Colon (tissue), 2 donors: ENCODE data around the gene ZNG1A.
"Not testable (repeated sequence)": the region's sequence is repeated elsewhere in the genome, so short reads cannot be mapped to it uniquely, and the experiment has no call there.

ENCODE experiments used
- FAIRE-seq: peaks from 2 replicates; lab custom pipeline; 2012; peaks lifted over from hg19 to GRCh38; lab: Jason Lieb, UNC
- donor health status: control.
- donor health status: control.

Gene ZNG1A

DNA sequence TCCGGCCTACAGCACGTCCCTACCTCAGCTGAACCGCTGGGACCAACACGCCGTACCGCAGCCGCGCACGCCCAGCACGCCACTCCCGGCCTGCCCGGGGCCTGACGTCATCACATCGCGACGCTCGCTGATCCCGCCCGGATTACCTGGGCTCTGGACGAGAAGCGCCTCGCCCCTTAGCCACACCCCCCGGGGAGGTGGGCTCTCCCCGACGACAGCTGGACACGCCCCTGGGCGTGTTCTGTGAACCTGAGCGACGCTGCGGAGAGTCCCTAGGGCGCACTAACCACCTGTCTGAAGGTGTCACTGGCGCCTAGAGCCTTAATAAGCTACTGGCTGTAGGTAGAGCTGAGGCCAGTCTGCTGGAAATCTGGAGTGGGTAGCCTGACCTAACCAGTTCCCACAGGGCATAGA, at the start of gene ZNG1A:
ZNG1A (minus strand) TSS at position 87 of the 414 bp plus-strand sequence. CDS start 87 bp downstream, outside the sequence.
- not testable (repeated sequence) for FAIRE-seq

DNA sequence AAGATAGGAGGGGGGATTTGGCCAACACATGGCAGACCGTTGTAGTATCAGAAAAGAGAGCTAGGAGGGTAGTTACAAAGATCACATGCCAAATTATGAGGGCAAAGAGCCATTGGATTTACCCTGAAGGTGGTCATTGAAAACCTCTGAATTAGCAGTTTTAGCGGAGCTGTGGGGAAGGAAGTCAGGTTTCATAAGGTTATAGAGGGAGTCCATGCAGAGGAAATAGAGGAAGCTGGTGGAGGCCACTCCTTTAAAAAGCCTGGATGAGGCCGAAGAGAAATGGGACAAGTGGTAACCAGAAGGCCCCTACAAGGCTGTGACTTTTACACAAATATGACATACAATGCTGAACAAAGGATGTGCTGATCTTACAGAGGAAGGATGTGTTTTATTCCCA, 49.0 kb upstream of the ZNG1A start:
- FAIRE-seq = no peak

GRCh38 chr9:224582-225520, 46.0 kb upstream of the ZNG1A start:
- FAIRE-seq = no peak

GRCh38 chr9:224026-224425, 45.2 kb upstream of the ZNG1A start:
- FAIRE-seq = no peak

- FAIRE-seq = no peak
Measured at GRCh38 chr9:223152-223551, 44.3 kb upstream of the ZNG1A start.

GRCh38 chr9:221989-222776, 43.3 kb upstream of the ZNG1A start:
- no peak for FAIRE-seq

- no peak for FAIRE-seq
Measured at GRCh38 chr9:219670-220365, 41.0 kb upstream of the ZNG1A start.

GRCh38 chr9:219036-219435, 40.2 kb upstream of the ZNG1A start:
- not testable (repeated sequence) for FAIRE-seq

GRCh38 chr9:217950-218349, 39.1 kb upstream of the ZNG1A start:
- FAIRE-seq = no peak

DNA sequence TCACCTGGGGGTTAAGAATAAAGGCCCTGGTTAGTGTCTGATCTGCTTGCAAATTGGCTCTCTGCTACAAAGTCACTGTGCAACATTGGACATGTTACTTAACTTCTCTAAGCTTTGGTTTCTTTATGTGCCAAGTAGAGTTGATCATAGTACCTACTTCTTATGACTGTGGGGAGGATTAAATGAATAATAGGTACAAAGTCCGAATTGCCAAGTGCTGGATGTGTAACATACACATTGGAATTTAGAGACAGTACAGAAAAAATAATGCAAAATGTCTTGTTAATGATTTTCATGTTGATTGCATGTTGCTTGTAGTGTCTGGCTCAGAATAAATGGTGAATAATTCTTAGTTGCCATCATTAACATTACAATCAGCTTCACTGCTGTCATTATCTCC, 38.0 kb upstream of the ZNG1A start:
- FAIRE-seq = no peak

DNA sequence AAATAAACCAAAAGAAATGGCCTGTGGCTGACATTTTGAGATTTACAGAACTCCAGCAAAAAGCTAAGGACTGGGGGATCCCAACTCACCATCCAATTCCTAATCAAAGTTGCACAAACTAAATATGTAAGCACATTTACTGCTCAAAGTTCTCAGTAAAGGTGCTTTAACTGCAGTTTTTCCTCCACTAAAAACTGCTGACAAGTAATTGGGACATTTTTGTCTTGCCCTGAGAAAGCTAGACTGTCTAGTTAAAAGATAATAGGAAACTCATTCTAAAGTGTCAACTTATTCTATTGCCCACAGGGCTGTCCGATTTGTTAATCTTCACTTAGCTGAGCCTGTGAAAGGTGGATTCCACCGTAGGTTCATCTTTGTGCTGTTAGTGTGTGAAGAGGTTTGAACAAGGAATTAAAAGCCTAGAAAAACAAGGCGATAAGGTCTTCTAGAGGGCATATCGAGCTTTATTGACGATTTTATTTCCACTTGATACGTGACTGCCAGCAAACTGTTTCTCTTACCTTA, 36.8 kb upstream of the ZNG1A start:
- FAIRE-seq = no peak

GRCh38 chr9:214648-215493, 36.0 kb upstream of the ZNG1A start, which contains the start of gene DOCK8:
Gene DOCK8 (plus strand): TSS chr9:214865. CDS start chr9:214977, 112 bp downstream.
- FAIRE-seq = no peak

- FAIRE-seq = no peak
Measured at GRCh38 chr9:214351-214647, 35.4 kb upstream of the ZNG1A start.

DNA sequence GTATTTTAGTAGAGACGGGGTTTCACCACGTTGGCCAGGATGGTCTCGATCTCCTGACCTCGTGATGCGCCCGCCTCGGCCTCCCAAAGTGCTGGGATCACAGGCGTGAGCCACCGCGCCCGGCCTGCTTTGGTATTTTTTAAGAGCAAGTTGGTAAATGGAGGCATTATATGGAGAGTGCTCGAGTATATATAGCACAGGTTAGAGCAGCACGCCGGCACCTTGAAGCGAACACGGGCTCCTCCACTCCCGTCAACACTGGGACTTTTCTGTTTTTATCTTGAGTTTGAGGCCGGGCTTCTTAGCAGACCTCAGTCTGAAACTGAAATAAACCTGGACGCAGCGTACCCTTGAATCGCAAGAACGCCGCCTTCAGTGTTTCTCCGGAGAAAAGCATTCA, 35.0 kb upstream of the ZNG1A start:
- FAIRE-seq = not testable (repeated sequence)

GRCh38 chr9:212297-212696, 33.4 kb upstream of the ZNG1A start:
- no peak for FAIRE-seq

DNA sequence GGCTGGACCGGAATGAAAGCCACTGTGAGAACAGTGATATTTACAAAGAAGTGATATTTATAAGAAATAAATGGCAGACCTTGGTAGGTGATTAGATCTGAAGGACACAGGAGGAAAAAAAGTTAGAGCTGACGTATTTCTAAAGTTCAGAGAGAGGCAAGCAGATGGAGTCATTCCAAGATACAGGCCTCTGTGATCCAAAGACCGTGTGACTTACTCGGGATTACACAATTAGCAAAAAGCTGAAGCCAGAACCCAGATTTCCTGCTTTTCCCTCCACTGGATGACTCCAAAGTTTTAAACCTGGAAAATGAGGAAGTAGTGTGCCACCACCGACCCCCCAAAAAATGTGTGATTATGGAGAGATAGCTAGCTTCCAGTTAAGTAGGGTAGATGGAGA, 32.7 kb upstream of the ZNG1A start:
- no peak for FAIRE-seq

GRCh38 chr9:211036-211435, 32.2 kb upstream of the ZNG1A start:
- no peak for FAIRE-seq

DNA sequence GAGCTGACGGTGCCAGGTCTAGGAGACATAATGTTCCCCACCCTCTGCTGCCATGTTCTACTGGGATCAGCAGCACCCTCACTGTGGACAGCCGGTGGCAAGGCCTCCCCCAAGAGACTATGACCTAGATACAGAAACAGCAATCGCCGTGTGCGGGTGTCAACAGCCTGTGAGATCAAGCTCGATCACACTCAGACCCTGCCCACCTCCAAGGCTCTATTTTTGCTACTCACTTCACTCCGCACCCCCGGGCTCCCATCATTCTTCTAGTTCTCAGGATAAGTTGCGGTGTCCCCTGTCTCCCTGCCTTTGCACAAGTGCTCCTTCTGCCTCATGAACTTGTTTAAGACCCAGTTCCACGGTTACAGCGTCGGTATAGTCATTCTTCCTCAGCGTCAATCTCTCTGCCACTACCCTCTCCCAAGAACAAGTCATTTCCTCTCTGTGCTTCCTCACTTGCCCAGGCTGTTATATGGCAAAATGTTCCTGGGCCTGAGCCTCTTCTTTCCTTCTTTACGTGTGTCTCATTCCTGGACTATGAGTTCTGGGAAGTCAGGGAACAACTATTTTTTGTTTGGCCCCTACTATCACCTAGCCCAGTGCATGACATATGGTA, 30.4 kb upstream of the ZNG1A start:
- FAIRE-seq = no peak

DNA sequence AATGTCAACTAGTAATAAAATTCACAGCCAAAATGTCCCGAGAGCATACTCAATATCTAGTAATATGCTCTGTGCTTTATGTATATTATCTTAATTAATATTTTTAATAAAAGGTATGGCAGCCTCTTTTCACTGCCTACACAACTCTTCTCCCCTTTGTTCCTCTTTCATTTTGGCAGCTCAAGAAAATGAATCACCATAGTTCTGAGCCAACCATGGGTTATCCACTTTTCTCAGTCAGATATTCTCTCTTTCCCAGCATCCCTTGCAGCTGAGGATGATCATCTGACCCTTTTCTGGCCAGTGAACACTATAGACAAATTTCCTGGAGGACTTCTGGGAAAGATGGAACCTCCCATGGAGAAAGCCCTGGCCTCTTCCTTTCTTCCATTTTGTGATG, 27.6 kb upstream of the ZNG1A start:
- no peak for FAIRE-seq

GRCh38 chr9:199601-200000, 20.7 kb upstream of the ZNG1A start:
- FAIRE-seq = not testable (repeated sequence)
